NCI-H1436 treated with DMSO at 0.1 percent for 48 hours (cell line): ENCODE results near the gene FRMD1.

Experiments
- DNase-seq: peaks from one replicate; lab custom pipeline; 2025; lab: John Stamatoyannopoulos, UW

The FRMD1 gene

GRCh38 chr6:168055696-168056489 lies 23.1 kb downstream of the FRMD1 start:
- DNase-seq, result no peak

GRCh38 chr6:168054765-168055560 lies 24.0 kb downstream of the FRMD1 start:
- no peak for DNase-seq

- DNase-seq, result no peak
Observed at GRCh38 chr6:168053957-168054471, 25.0 kb downstream of the FRMD1 start.

- DNase-seq, result no peak
Observed at GRCh38 chr6:168053086-168053956, 25.7 kb downstream of the FRMD1 start.

- DNase-seq, result no peak
Observed at GRCh38 chr6:168052291-168052891, 26.6 kb downstream of the FRMD1 start.

GRCh38 chr6:168051648-168052047 lies 27.4 kb downstream of the FRMD1 start:
- DNase-seq, result no peak

- no peak for DNase-seq
Observed at GRCh38 chr6:168050881-168051586, 28.0 kb downstream of the FRMD1 start.

GRCh38 chr6:168050225-168050880 lies 28.7 kb downstream of the FRMD1 start:
- no peak for DNase-seq

- DNase-seq, result no peak
Observed at GRCh38 chr6:168049706-168050224, 29.2 kb downstream of the FRMD1 start.

- DNase-seq, result no peak
Observed at GRCh38 chr6:168049277-168049676, 29.7 kb downstream of the FRMD1 start.

GRCh38 chr6:168048724-168049025 lies 30.3 kb downstream of the FRMD1 start:
- DNase-seq, result no peak

- no peak for DNase-seq
Observed at GRCh38 chr6:168047841-168048723, 30.9 kb downstream of the FRMD1 start.

GRCh38 chr6:168046696-168047095 lies 32.3 kb downstream of the FRMD1 start:
- DNase-seq, result no peak

GRCh38 chr6:168045706-168046620 lies 33.0 kb downstream of the FRMD1 start:
- no peak for DNase-seq

GRCh38 chr6:168045141-168045691 lies 33.8 kb downstream of the FRMD1 start:
- DNase-seq, result no peak

GRCh38 chr6:168044521-168045130 lies 34.4 kb downstream of the FRMD1 start:
- DNase-seq, result no peak

GRCh38 chr6:168043848-168044415 lies 35.1 kb downstream of the FRMD1 start:
- no peak for DNase-seq
